GM18502 (cell line): ENCODE measurements around the gene MAP2K6.

ENCODE experiments used
- ATAC-seq: cut with Tn5 transposase; IDR thresholded peaks from one replicate; pipeline ENCODE4 v1.9.1; 2021; ENCODE audit warnings: mild to moderate bottlenecking; ENCODE audit not compliant: unreplicated experiment, poor library complexity

Gene MAP2K6

GRCh38 chr17:69597898-69598692 is 183.6 kb downstream of the MAP2K6 start:
- ATAC-seq = no peak

DNA sequence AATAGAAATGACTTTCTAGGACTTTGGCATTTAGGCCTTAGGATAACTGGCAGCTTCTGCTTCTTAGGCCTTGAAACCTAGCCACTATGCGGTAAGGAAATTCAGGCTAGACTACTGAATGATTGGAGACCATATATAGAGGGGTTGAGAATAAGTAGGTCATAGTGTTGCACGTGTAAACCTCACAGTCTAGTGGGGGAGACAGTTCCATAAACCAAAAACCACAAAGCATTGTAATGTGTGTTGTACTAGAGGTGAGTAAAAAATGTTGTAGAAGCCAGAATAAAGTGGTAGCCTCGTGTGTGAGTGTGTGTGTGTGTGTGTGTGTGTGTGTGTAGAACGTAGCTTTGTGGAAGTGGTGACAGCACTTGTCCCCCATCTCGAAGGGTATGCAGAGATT is 188.5 kb downstream of the MAP2K6 start:
- no peak for ATAC-seq
